K562 (cell line): ENCODE measurements around the gene CACNA1A. TPM values are rescaled to one million over a fixed set of nuclear protein-coding genes. Genes with fewer than 3 reads are reported as not detected.

Experiments used
- ARID1B ChIP-seq: fragments of 450-650 bp; IDR thresholded peaks from 2 replicates; pipeline ENCODE4 v1.6.1; 2016; ENCODE audit warnings: antibody characterized with exemption, mild to moderate bottlenecking, inconsistent platforms
- ATF1 ChIP-seq, 2 experiments: fragments of 450-650 bp in 1 of 2; IDR thresholded peaks; 2 replicates each; pipeline ENCODE4 v1.6.1; 2016; ENCODE audit warnings: missing compliant biosample characterization in 1 of 2, missing genetic modification characterization in 1 of 2
- BRD9 ChIP-seq: fragments of 450-650 bp; IDR thresholded peaks from 2 replicates; pipeline ENCODE4 v1.6.1; 2018; ENCODE audit warnings: low read depth; ENCODE audit not compliant: partially characterized antibody
- CBX5 ChIP-seq: IDR thresholded peaks from 2 replicates; pipeline ENCODE4 v1.6.1; 2014; ENCODE audit warnings: low read depth, borderline replicate concordance
- CTBP1 ChIP-seq: fragments of 450-650 bp; IDR thresholded peaks from 2 replicates; pipeline ENCODE4 v1.6.1; 2016; ENCODE audit warnings: borderline replicate concordance
- DIDO1 ChIP-seq: fragments of 450-650 bp; IDR thresholded peaks from 2 replicates; pipeline ENCODE4 v1.6.1; 2016; ENCODE audit warnings: low read depth, missing biosample characterization, missing genetic modification characterization
- E2F8 ChIP-seq: fragments of 450-650 bp; IDR thresholded peaks from 2 replicates; pipeline ENCODE4 v1.7.1; 2018; ENCODE audit warnings: mild to moderate bottlenecking, low read depth; ENCODE audit not compliant: partially characterized antibody
- FOXJ2 ChIP-seq: fragments of 200-800 bp; sonication (Bioruptor generic); IDR thresholded peaks from 2 replicates; pipeline ENCODE4 v1.6.1; 2016; ENCODE audit warnings: missing genetic modification characterization, missing compliant biosample characterization
- HNRNPL ChIP-seq: fragments of 200-400 bp; formaldehyde crosslinking; IDR thresholded peaks from 2 replicates; pipeline ENCODE4 v1.6.1; 2017; ENCODE audit warnings: low read depth, mild to moderate bottlenecking, low read length
- MECOM ChIP-seq: fragments of 250-450 bp; sonication (Bioruptor Pico); IDR thresholded peaks from 2 replicates; pipeline ENCODE4 v1.8.0; 2022; ENCODE audit warnings: inconsistent platforms
- PATZ1 ChIP-seq: fragments of 250-450 bp; sonication (Bioruptor Pico); IDR thresholded peaks from 2 replicates; pipeline ENCODE4 v1.5.0; 2020; ENCODE audit warnings: mild to moderate bottlenecking, borderline replicate concordance
- RBM14 ChIP-seq: fragments of 200-400 bp; formaldehyde crosslinking; IDR thresholded peaks from 2 replicates; pipeline ENCODE4 v1.6.1; 2018; ENCODE audit warnings: low read depth, mild to moderate bottlenecking, low read length, moderate library complexity, borderline replicate concordance; ENCODE audit not compliant: insufficient read depth
- RFX1 ChIP-seq: fragments of 450-650 bp; IDR thresholded peaks from 2 replicates; pipeline ENCODE4 v1.6.1; 2016; ENCODE audit warnings: mild to moderate bottlenecking, moderate library complexity
- SIRT6 ChIP-seq: IDR thresholded peaks from one replicate; pipeline ENCODE4 v1.6.1; 2012; ENCODE audit warnings: low read depth, mild to moderate bottlenecking, control low read depth, inconsistent platforms, low read length, moderate library complexity
- SLC30A9 ChIP-seq: fragments of 250-450 bp; sonication (Bioruptor Pico); IDR thresholded peaks from 2 replicates; pipeline ENCODE4 v1.8.0; 2022; ENCODE audit warnings: mild to moderate bottlenecking, moderate library complexity
- TARDBP ChIP-seq: fragments of 450-650 bp; IDR thresholded peaks from 2 replicates; pipeline ENCODE4 v1.6.1; 2016
- TCFL5 ChIP-seq: fragments of 250-450 bp; sonication (Bioruptor Pico); conservative IDR thresholded peaks from 2 replicates; pipeline ENCODE4 v1.6.1; 2021; ENCODE audit warnings: mild to moderate bottlenecking, moderate library complexity, matching md5 sums
- TRIM24 ChIP-seq, 2 experiments: fragments of 450-650 bp; IDR thresholded peaks; 2 replicates each; pipeline ENCODE4 v1.6.1; 2016
- ZNF224 ChIP-seq: sonication (generic); formaldehyde crosslinking; IDR thresholded peaks from 2 replicates; pipeline ENCODE4 v1.8.0; 2022; ENCODE audit warnings: mild to moderate bottlenecking, missing genetic modification reagents
- ZNF347 ChIP-seq: fragments of 450-650 bp; formaldehyde crosslinking; IDR thresholded peaks from 2 replicates; pipeline ENCODE4 v1.4.0; 2020; ENCODE audit warnings: low read depth, mild to moderate bottlenecking, moderate library complexity
- ZNF766 ChIP-seq: fragments of 200-800 bp; sonication (Bioruptor generic); conservative IDR thresholded peaks from 2 replicates; pipeline ENCODE4 v1.6.1; 2016; ENCODE audit warnings: missing genetic modification characterization, missing compliant biosample characterization
- polyA plus RNA-seq, 8 experiments: library from polyadenylated mRNA; depleted of rRNA in 4 of 8; stranded (reverse) in 5 of 8; unstranded in 3 of 8; fragments of >200 nt; fragmentation: Nextera tagmentation in 2 of 8; fragmentation: Illumina TruSeq in 1 of 8; extraction: Ambion mirVana in 2 of 8; extraction: Trizol in 1 of 8; gene quantifications; 2 replicates each; pipeline versions ENCODE4 v1.2.1 to v1.2.3, GENCODE V29; 2011 to 2014; ENCODE audit warnings: inconsistent platforms in 1 of 8, missing spikeins in 1 of 8
- total RNA-seq, 7 experiments: library from RNA; depleted of rRNA in 6 of 7; stranded (reverse); fragments of >200 nt in 6 of 7; fragmentation: Illumina TruSeq in 2 of 7; extraction: Trizol in 2 of 7; gene quantifications; 2 replicates each; pipeline versions ENCODE4 v1.2.1 to v1.2.3, GENCODE V29; 2011 to 2021; ENCODE audit warnings: low replicate concordance in 1 of 7
- TF ChIP-seq, protein P1 (sequence below): sonication (generic); formaldehyde crosslinking; IDR thresholded peaks from 2 replicates; pipeline ENCODE4 v1.8.1; 2023; ENCODE audit warnings: mild to moderate bottlenecking, missing genetic modification reagents, moderate library complexity

Gene CACNA1A
- total and polyA plus RNA-seq, 9 of the 15 experiments (the other 6 are each of a cell fraction or from before 2014, with no cell fraction given) = 0.03 to 0.20 (median 0.09) TPM; not detected in 1

GRCh38 chr19:13260883-13261653 lies 245.2 kb downstream of the CACNA1A start (continued):
- TF ChIP-seq, protein P1, sequence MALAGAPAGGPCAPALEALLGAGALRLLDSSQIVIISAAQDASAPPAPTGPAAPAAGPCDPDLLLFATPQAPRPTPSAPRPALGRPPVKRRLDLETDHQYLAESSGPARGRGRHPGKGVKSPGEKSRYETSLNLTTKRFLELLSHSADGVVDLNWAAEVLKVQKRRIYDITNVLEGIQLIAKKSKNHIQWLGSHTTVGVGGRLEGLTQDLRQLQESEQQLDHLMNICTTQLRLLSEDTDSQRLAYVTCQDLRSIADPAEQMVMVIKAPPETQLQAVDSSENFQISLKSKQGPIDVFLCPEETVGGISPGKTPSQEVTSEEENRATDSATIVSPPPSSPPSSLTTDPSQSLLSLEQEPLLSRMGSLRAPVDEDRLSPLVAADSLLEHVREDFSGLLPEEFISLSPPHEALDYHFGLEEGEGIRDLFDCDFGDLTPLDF = no peak
- TF ChIP-seq PATZ1 (CRISPR knock-in tag) = no peak
- TF ChIP-seq ZNF347 = no peak
- TF ChIP-seq MECOM (CRISPR knock-in tag) = no peak
- TF ChIP-seq SIRT6 = no peak
- TF ChIP-seq RBM14 = no peak
- TF ChIP-seq CBX5 = no peak
- TF ChIP-seq TCFL5 (CRISPR knock-in tag) = no peak
- no peak for TF ChIP-seq ZNF766 (CRISPR knock-in tag)
- TF ChIP-seq RFX1 = no peak
- no peak for TF ChIP-seq FOXJ2 (tag)
- no peak for TF ChIP-seq ATF1 (CRISPR knock-in tag; IDR thresholded peaks at IDR 0.05)
- no peak for TF ChIP-seq ATF1 (tag; IDR thresholded peaks at IDR 0.05)
- no peak for TF ChIP-seq E2F8
- TF ChIP-seq TRIM24 (IDR thresholded peaks at IDR 0.05) = no peak
- no peak for TF ChIP-seq ZNF224 (CRISPR knock-in tag)
- TF ChIP-seq ARID1B = peak; percentile 69
- TF ChIP-seq BRD9 = no peak
- no peak for TF ChIP-seq DIDO1 (tag)
- TF ChIP-seq HNRNPL = no peak
- TF ChIP-seq TARDBP = no peak
- TF ChIP-seq CTBP1 = no peak
- no peak for TF ChIP-seq SLC30A9
